Measurements from ENCODE around the gene GALNT6. TPM values are rescaled to one million over a fixed set of nuclear protein-coding genes. Genes with fewer than 3 reads are reported as not detected.

The GALNT6 gene
- total RNA-seq, 1 experiment from 2014 or later, result 190 TPM

DNA sequence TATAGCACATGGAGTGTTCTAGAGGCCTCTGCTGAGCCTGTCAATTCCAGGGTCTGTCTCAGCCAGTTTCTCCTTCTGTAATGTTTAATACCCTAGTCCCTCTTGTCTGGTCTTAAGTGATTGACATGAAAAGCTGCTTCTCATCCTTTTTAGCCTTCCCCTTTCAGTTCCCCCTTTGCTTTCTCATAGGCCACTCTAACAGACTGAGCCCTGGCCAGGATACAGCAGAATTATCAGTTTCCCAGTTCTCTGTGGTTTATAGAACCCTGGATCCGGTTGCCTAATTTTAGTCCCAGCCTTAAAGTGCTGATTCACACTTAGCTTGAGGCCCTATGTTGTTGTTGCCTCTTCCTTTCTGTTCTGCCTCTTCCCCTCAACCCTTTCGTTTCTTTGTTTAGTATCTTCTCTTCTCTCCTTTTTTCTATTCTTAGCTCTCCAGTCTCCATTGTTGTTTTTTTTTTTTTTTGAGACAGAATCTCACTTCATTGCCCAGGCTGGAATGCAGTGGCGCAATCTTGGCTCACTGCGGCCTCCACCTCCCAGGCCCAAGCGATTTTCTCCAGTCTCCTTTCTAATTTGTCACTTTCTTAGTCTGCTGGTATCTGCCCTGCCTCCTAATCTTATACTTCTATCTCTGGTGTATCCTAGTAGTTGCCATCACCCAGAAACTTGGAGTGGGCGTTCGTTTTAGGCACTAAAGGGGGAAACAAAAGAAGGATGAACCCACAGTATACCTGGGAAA lies 64.3 kb downstream of the GALNT6 start:
- peak overlapping the region; percentile 3 for H3K4me3 Mint-ChIP-seq (ENCODE audit: unreplicated experiment)
- H3K9me3 Mint-ChIP-seq (ENCODE audit: unreplicated experiment), result no peaks in the 10 kb centered on the region
- Histone ChIP-seq H3K4me3 (ENCODE audit: low read depth, low read length) (no peak overlapping the region), H3K9me3 (no peaks in the 10 kb centered on the region), H3K27me3 (replicated peaks; ENCODE audit: control insufficient read depth, insufficient read depth, low read length) (no peaks in the 10 kb centered on the region), H3K4me1 (peaks cover 26% of the 10 kb centered on the region), H3K36me3 (ENCODE audit: control insufficient read depth, insufficient read depth, low read length) (no peaks in the 10 kb centered on the region)
- intact Hi-C loops (cut with micrococcal nuclease; ENCODE audit: unreplicated experiment), result loop anchor here (1.0 to 2.0 kb wide), 2 partner anchors 9 to 14 kb away; no protein-coding TSS in a partner anchor
- peak in 1 of 2 experiments; percentile 67 for DNase-seq
- ChIA-PET POLR2A (interaction anchor here (0.6 kb wide), 4 partner anchors 13 to 100 kb away, joined by 3 to 5 read pairs (median 4); no protein-coding TSS in a partner anchor), CTCF (interaction anchor here (0.5 to 1.3 kb wide), 4 partner anchors 14 to 1384 kb away, joined by 3 to 12 read pairs (median 4); no protein-coding TSS in a partner anchor)
- H3K4me1 Mint-ChIP-seq (ENCODE audit: low read depth, unreplicated experiment), result peaks cover 38% of the 10 kb centered on the region
- no TSS peak for BruUV-seq (replicated peaks)
- peak overlapping the region; percentile 85 for H3K27ac Mint-ChIP-seq (ENCODE audit: unreplicated experiment)
- H3K27me3 Mint-ChIP-seq (ENCODE audit: insufficient read depth, unreplicated experiment), result no peaks in the 10 kb centered on the region
- H3K36me3 Mint-ChIP-seq (ENCODE audit: insufficient read depth, unreplicated experiment), result peaks cover 2% of the 10 kb centered on the region
- TF ChIP-seq, protein P1, sequence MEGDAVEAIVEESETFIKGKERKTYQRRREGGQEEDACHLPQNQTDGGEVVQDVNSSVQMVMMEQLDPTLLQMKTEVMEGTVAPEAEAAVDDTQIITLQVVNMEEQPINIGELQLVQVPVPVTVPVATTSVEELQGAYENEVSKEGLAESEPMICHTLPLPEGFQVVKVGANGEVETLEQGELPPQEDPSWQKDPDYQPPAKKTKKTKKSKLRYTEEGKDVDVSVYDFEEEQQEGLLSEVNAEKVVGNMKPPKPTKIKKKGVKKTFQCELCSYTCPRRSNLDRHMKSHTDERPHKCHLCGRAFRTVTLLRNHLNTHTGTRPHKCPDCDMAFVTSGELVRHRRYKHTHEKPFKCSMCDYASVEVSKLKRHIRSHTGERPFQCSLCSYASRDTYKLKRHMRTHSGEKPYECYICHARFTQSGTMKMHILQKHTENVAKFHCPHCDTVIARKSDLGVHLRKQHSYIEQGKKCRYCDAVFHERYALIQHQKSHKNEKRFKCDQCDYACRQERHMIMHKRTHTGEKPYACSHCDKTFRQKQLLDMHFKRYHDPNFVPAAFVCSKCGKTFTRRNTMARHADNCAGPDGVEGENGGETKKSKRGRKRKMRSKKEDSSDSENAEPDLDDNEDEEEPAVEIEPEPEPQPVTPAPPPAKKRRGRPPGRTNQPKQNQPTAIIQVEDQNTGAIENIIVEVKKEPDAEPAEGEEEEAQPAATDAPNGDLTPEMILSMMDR (IDR thresholded peaks at IDR 0.05; ENCODE audit: insufficient read depth in 1 of 2, low read depth in 1 of 2, low read length in 1 of 2, severe bottlenecking in 1 of 2, unreplicated experiment in 1 of 2), result no peak

DNA sequence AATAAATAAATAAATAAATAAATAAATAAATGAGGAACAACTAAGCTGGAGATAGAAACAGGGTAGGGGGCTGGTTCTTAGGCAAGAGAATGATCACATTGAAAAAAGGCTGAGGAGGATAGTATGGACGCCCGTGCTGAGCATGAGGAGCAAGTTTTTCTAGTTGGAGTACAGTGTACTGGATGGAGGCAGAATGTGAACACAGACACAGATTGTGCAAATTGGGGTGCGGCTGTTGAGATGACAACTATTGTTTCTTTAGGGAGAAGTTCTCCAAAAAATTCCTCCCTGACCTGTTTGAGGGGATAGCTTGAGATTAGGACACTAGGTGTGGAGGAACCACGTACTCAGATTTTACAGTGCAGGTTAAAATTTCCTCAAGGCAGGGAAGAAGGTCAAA lies 66.3 kb downstream of the GALNT6 start:
- no TSS peak for BruUV-seq (replicated peaks)
- TF ChIP-seq, protein P1 (IDR thresholded peaks at IDR 0.05; ENCODE audit: insufficient read depth in 1 of 2, low read depth in 1 of 2, low read length in 1 of 2, severe bottlenecking in 1 of 2, unreplicated experiment in 1 of 2), result no peak
- Mint-ChIP-seq H3K27ac (ENCODE audit: unreplicated experiment) (peak overlapping the region; percentile 53), H3K9me3 (ENCODE audit: unreplicated experiment) (no peaks in the 10 kb centered on the region), H3K4me1 (ENCODE audit: low read depth, unreplicated experiment) (peaks cover 47% of the 10 kb centered on the region), H3K36me3 (ENCODE audit: insufficient read depth, unreplicated experiment) (peaks cover 12% of the 10 kb centered on the region), H3K27me3 (ENCODE audit: insufficient read depth, unreplicated experiment) (no peaks in the 10 kb centered on the region), H3K4me3 (ENCODE audit: unreplicated experiment) (no peak overlapping the region)
- no peaks in the 10 kb centered on the region for H3K9me3 ChIP-seq
- intact Hi-C loops (cut with micrococcal nuclease; ENCODE audit: unreplicated experiment), result no loop called here
- ChIA-PET CTCF (interaction anchor here (1.0 kb wide), 1 partner anchor 13 kb away, joined by 10 read pairs; no protein-coding TSS in a partner anchor), POLR2A (no interaction called here)
- H3K4me3 ChIP-seq (ENCODE audit: low read depth, low read length), result no peak overlapping the region
- peaks cover 45% of the 10 kb centered on the region for H3K4me1 ChIP-seq
- no peaks in the 10 kb centered on the region for H3K36me3 ChIP-seq (ENCODE audit: control insufficient read depth, insufficient read depth, low read length)
- DNase-seq, result peak in 1 of 2 experiments; percentile 45
- H3K27me3 ChIP-seq (replicated peaks; ENCODE audit: control insufficient read depth, insufficient read depth, low read length), result no peaks in the 10 kb centered on the region

DNA sequence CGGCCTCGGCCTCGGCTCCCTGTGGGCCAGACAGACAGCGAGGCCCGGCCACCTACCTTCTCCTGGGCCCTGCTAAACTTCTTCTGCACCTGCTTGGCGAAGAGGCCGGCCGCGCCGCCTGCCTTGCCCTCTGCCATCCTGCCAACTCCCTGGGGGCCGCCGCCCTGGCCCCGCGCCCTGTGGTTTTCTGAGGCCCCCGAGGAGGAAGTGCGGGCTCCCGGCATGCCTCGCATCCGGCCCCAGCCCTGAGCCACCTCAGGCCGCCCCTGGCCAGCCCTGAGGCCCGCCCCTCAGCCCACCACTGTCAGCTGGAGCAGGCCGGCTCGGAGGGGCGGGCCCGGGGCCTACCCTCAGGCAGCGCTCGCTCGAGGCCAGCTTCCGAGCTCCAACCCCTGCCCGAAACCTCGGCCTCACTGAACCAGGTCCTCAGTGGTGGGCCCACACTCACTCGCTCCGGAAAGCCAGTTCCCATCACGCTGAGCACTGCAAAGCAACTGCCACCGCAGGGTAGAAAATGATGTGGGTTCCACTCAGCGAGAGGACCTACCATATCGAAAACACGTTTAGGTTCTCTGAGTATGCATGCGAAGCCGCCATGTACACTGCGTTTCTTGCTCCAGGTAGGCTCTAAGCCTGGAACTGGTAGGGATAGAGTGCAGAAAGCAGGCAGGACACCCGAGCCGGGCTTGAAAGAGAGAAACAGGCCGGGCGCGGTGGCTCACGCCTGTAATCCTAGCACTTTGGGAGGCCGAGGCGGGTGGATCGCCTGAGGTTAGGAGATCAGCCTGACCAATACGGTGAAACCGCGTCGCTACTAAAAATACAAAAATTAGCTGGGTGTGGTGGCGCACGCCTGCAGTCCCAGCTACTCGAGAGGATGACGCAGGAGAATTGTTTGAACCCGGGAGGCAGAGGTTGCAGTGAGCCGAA lies 67.0 kb downstream of the GALNT6 start, which contains the start of gene BIN2:
TSS of gene BIN2 (minus strand) at position 209 of the 930 bp plus-strand sequence. CDS start at position 137, 72 bp downstream.
- no peaks in the 10 kb centered on the region for H3K9me3 Mint-ChIP-seq (ENCODE audit: unreplicated experiment)
- ChIA-PET CTCF (interaction anchor here (1.0 kb wide), 1 partner anchor 14 kb away, joined by 10 read pairs; no protein-coding TSS in a partner anchor), POLR2A (no interaction called here)
- H3K27me3 ChIP-seq (replicated peaks; ENCODE audit: control insufficient read depth, insufficient read depth, low read length), result no peaks in the 10 kb centered on the region
- TF ChIP-seq, protein P1 (IDR thresholded peaks at IDR 0.05; ENCODE audit: insufficient read depth in 1 of 2, low read depth in 1 of 2, low read length in 1 of 2, severe bottlenecking in 1 of 2, unreplicated experiment in 1 of 2), result no peak
- no TSS peak for BruUV-seq (replicated peaks)
- peaks cover 12% of the 10 kb centered on the region for H3K36me3 Mint-ChIP-seq (ENCODE audit: insufficient read depth, unreplicated experiment)
- H3K4me3 ChIP-seq (ENCODE audit: low read depth, low read length), result no peak within 1 kb of the TSS
- no peak for DNase-seq
- no peaks in the 10 kb centered on the region for H3K27me3 Mint-ChIP-seq (ENCODE audit: insufficient read depth, unreplicated experiment)
- H3K4me1 Mint-ChIP-seq (ENCODE audit: low read depth, unreplicated experiment), result peaks cover 49% of the 10 kb centered on the region
- peak within 1 kb of the TSS; percentile 81 for H3K27ac Mint-ChIP-seq (ENCODE audit: unreplicated experiment)
- no peak within 1 kb of the TSS for H3K4me3 Mint-ChIP-seq (ENCODE audit: unreplicated experiment)
- H3K9me3 ChIP-seq, result no peaks in the 10 kb centered on the region
- no peaks in the 10 kb centered on the region for H3K36me3 ChIP-seq (ENCODE audit: control insufficient read depth, insufficient read depth, low read length)
- intact Hi-C loops (cut with micrococcal nuclease; ENCODE audit: unreplicated experiment), result no loop called here
- H3K4me1 ChIP-seq, result peaks cover 52% of the 10 kb centered on the region
